ENCODE measurements around the gene MTREX.

DNA sequence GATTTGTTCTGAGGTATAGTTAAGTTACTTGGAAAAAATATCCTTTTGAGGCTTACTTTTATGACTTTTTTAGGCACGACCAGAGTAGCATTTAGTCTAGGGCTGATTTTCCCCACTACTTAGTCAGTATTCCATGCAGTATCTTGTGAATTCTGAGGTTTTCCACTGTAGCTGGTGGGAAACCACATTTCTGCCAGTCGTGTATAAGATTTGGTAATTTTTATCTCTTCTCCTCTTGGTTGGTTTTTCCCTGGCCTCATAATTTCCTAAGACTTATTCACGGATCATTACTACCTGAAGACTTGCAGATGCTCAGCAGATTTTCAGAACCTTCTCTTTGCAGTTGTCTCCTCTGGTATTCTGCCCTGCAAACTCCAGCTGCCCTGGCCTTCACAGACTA, 23.5 kb downstream of the MTREX start:
- TF ChIP-seq POLR2AphosphoS5 (IDR thresholded peaks at IDR 0.05; ENCODE audit: low read depth, low read length) (no peak), POLR2A (IDR thresholded peaks at IDR 0.05; ENCODE audit: low read depth, low read length) (no peak)

Measured in GM12892 (cell line).